Omental fat pad (tissue), 4 donors: ENCODE data around the gene ZNF90. TPM values are rescaled to one million over a fixed set of nuclear protein-coding genes. Genes with fewer than 3 reads are reported as not detected.
"Not testable (repeated sequence)": the region's sequence is repeated elsewhere in the genome, so short reads cannot be mapped to it uniquely, and the experiment has no call there.

ENCODE experiments used
- ATAC-seq: fragments of 150-250 bp; one replicate; pipeline ENCODE4 v1.9.1; 2016; ENCODE audit warnings: mild to moderate bottlenecking, moderate library complexity; ENCODE audit not compliant: low FRiP score
- DNase-seq: peaks from one replicate; pipeline ENCODE4 v3.0.0-alpha.2; 2019; ENCODE audit warnings: low spot score
- total RNA-seq, 4 donors: library from RNA; depleted of rRNA; stranded (reverse); fragments of >200 nt; gene quantifications; one replicate each; pipeline ENCODE4 v1.1.0, GENCODE V29; 2016
- TF ChIP-seq, protein P1 (sequence below), 3 donors: fragments of 450-650 bp; IDR thresholded peaks; one replicate each; pipeline ENCODE4 v1.5.1; 2016 to 2017; ENCODE audit warnings: antibody characterized with exemption in 3 of 3, mild to moderate bottlenecking in 3 of 3, moderate library complexity in 2 of 3

ZNF90 gene
- 1 to 10 TPM in 3 of 4 donors, under 1 TPM in 1; 0.36 to 4.3 (median 1.7) TPM for total RNA-seq

DNA sequence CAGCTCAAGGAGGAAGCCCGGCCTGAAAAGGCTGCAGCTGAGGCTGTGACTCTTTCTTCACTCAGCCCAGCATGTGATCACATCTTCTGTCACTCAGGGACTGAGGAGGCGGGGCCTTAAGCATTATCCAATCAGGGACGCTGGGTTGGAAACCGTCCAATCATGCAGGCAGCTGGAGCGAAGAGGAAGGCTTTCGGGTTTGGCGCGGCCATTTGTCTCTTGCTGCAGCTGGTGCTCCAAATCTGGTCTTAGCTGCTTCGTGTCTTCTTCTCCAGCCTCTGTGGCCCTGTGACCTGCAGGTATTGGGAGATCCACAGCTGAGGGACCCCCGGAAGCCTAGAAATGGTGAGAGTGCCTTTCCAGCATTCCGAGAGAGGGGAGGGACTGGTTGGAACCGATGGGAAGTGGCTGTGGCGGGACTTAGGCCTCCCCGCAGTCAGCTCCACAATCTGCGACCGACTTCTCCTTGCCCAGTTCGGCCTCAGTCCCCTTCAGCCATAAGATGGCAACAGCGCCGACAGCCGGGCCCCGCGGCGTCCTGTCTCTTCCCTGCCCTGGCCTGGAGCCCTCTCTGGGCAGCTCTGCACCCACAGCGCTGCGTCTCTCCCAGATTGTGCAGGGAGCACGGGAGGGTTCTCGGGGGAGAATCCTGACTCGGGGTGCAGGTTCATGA is at the start of gene ZNF90:
TSS of gene ZNF90 (plus strand) at position 210 of the 673 bp plus-strand sequence. CDS start at position 343, 133 bp downstream.
- ATAC-seq (peak; percentile 98), DNase-seq (peak; percentile 96)
- TF ChIP-seq, protein P1, sequence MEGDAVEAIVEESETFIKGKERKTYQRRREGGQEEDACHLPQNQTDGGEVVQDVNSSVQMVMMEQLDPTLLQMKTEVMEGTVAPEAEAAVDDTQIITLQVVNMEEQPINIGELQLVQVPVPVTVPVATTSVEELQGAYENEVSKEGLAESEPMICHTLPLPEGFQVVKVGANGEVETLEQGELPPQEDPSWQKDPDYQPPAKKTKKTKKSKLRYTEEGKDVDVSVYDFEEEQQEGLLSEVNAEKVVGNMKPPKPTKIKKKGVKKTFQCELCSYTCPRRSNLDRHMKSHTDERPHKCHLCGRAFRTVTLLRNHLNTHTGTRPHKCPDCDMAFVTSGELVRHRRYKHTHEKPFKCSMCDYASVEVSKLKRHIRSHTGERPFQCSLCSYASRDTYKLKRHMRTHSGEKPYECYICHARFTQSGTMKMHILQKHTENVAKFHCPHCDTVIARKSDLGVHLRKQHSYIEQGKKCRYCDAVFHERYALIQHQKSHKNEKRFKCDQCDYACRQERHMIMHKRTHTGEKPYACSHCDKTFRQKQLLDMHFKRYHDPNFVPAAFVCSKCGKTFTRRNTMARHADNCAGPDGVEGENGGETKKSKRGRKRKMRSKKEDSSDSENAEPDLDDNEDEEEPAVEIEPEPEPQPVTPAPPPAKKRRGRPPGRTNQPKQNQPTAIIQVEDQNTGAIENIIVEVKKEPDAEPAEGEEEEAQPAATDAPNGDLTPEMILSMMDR (IDR thresholded peaks at IDR 0.05): no peak

DNA sequence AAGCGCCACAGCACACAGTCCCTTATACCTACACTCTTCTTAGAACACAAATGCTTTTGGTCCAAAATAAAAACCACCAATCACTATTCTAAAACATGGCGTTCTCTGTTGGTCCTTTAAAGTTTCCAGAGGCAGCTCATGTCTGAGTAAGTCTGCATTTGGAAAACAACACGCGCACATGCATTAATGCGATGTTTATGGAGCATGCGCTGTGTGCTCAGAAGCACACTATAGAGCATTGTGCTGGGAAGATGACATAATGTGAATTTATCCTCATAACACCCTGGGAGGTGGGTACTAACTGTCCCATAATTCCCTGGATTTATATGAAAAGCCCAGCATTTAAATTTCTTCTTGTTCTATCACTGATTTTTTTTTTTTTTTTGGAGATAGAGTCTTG is 49.2 kb upstream of the ZNF90 start:
- TF ChIP-seq, protein P1 (IDR thresholded peaks at IDR 0.05): no peak
- DNase-seq (no peak), ATAC-seq (no peak)

DNA sequence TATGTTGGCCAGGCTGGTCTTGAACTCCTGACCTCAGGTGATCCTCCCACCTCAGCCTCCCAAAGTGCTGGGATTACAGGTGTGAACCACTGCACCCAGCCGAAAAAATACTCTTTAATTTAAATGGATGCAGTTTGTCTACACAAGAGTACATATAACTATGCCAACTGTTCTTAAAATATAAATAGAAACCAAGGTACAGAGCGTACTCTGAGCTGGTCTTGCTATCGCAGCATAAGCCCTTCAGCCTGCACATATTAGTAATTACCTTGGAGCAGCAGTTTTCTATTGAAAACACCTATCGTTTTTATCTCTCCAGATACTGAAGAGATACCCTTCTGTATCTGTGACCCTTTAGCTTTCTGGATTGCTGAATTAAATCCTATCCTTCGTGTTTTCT is 41.9 kb upstream of the ZNF90 start:
- ATAC-seq (no peak), DNase-seq (no peak)
- TF ChIP-seq, protein P1 (IDR thresholded peaks at IDR 0.05): no peak

DNA sequence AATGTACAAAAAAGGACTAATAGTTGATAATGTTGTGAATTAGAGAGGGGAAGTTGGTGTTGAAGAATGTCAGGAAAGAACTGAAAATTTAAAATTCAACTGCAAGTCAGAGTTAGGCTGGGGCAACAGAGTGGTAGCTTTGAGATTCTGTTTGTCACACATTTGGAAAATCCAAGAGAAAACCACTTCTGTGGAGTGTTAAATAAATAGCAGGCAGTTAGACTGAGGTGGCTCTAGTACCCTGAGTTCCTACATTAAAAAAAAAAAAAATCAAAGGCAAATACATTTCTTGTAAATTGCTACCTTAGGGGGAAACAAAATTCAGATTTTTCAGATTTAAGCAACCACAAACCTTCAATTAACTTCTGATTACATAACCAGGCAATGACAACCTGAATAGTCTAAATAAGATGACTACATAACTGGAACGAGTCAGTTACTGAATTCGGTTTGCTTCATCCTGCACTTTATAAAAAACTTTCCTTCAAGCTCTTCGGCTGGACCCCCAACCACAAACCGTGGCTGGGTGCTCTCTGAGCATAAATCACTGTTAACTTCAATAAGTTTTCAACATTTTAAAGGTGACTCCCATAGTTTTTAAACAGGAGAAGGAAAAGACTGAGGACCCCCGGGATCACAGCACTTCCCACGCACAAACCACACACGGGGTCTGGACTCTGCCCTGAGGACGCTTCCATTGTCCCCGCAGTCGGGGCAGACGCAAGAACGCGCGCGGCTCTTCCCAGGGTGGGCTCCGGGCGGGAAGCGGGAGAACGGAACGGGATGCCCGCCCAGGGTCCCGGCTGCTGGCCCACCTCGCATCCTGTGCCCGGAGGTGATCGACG is 39.2 kb upstream of the ZNF90 start:
- ATAC-seq: peak; percentile 37
- no peak for DNase-seq
- TF ChIP-seq, protein P1 (IDR thresholded peaks at IDR 0.05): no peak

DNA sequence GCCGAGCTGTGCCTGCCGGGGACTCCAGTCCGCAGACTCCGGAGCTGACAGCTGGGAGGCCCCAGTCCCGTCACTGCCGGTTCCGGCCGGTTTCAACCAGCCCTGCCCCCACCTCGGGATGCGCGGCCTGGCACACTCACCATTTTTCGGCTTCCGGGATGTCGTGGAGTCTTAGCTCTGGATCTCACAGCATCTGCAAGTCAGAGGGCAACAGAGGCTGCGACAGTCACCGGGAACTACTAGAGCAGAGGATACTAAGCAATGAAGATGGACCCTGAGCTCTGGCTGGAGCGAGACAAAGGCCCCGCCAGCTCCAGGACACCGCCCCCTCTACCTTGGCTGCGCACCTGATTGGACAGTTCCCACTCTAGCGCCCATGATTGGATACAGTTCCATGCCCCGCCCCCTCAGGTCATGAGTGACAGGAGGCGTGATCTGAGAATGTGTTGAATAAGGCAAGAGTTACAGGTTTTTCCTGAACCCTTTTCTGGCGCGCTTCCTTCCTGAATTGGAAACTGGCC is 38.5 kb upstream of the ZNF90 start, which contains the start of gene ZNF682:
TSS of gene ZNF682 (minus strand) at position 303 of the 521 bp plus-strand sequence. CDS start at position 143, 160 bp downstream.
- peak; percentile 99 for DNase-seq
- TF ChIP-seq, protein P1 (IDR thresholded peaks at IDR 0.05): no peak
- ATAC-seq: peak; percentile 99

DNA sequence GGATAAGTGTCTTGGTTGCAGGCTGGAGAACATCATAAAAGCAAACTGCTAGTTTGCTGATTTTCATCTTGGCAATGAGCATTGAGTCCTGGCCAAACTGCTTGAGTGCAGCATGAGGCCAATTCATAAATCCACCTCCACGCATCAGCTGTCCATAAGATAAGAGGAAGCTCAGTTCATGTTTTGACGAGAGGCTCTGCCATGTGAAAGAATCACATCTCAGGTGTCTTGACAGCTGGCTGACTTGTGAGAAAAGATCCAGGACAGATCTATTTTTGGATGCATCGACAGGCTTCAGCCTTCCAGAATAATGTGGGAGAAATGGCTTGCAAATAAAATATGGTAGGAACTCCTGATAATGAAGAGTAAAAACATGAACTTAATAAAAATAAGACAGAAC is 33.1 kb upstream of the ZNF90 start:
- DNase-seq (no peak), ATAC-seq (no peak)
- TF ChIP-seq, protein P1 (IDR thresholded peaks at IDR 0.05): no peak

DNA sequence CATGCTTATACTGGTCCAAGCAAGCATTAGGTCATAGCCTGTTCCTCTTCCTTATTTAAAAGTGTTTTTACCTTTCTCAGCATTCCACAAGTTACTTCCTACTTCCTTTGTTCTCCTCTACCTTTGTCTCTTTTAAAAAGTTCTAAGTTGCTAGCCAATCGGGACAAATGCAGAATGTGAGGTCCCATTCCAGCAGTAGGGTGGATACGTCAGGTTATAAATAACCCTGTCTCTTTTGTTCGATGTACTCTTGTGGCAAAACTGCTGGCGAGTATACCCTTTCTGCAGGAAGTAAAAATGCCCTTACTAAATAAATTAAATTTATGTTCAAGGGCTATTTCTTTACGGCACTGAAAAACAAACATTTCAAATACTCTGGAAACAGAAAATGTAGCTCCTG is 32.1 kb upstream of the ZNF90 start:
- not testable (repeated sequence) for ATAC-seq, DNase-seq
